Breast epithelium (tissue), 3 donors: ENCODE data around the gene OSBPL6.

Source experiments
- CTCF ChIP-seq, 3 donors: fragments of 450-650 bp; IDR thresholded peaks; one replicate each; pipeline ENCODE4 v1.5.1; 2016 to 2017; ENCODE audit warnings: antibody characterized with exemption in 3 of 3, mild to moderate bottlenecking in 3 of 3, moderate library complexity in 3 of 3
- POLR2A ChIP-seq: fragments of 450-650 bp; IDR thresholded peaks from one replicate; pipeline ENCODE4 v1.6.1; 2016; ENCODE audit warnings: antibody characterized with exemption, mild to moderate bottlenecking, moderate library complexity

GRCh38 chr2:178415979-178416378, 221.7 kb downstream of the OSBPL6 start:
- no peak for TF ChIP-seq POLR2A
- no peak for TF ChIP-seq CTCF (IDR thresholded peaks at IDR 0.05)
